ENCODE measurements around the gene KRTAP4-3. TPM values are rescaled to one million over a fixed set of nuclear protein-coding genes. Genes with fewer than 3 reads are reported as not detected.
"Not testable (repeated sequence)": the region's sequence is repeated elsewhere in the genome, so short reads cannot be mapped to it uniquely, and the experiment has no call there.

Gene KRTAP4-3
- total and polyA plus RNA-seq, 2 donors from 2014 or later: not detected

- no peak overlapping the region for H3K4me3 ChIP-seq (ENCODE audit: low read length in 3 of 3)
- H3K9ac ChIP-seq (ENCODE audit: low read length in 3 of 3): no peak overlapping the region
- TF ChIP-seq, protein P1, sequence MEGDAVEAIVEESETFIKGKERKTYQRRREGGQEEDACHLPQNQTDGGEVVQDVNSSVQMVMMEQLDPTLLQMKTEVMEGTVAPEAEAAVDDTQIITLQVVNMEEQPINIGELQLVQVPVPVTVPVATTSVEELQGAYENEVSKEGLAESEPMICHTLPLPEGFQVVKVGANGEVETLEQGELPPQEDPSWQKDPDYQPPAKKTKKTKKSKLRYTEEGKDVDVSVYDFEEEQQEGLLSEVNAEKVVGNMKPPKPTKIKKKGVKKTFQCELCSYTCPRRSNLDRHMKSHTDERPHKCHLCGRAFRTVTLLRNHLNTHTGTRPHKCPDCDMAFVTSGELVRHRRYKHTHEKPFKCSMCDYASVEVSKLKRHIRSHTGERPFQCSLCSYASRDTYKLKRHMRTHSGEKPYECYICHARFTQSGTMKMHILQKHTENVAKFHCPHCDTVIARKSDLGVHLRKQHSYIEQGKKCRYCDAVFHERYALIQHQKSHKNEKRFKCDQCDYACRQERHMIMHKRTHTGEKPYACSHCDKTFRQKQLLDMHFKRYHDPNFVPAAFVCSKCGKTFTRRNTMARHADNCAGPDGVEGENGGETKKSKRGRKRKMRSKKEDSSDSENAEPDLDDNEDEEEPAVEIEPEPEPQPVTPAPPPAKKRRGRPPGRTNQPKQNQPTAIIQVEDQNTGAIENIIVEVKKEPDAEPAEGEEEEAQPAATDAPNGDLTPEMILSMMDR (IDR thresholded peaks at IDR 0.05; ENCODE audit: borderline replicate concordance, extremely low read depth, insufficient read depth): no peak
- intact Hi-C loops (cut with DNase I): no loop called here
- FAIRE-seq (no peak), DNase-seq (no peak)
- H3K36me3 ChIP-seq (ENCODE audit: control insufficient read depth in 2 of 3, insufficient read depth in 3 of 3, low read length in 3 of 3): no peaks in the 10 kb centered on the region
- H3K27ac ChIP-seq (ENCODE audit: low read depth in 2 of 2, low read length in 2 of 2): no peak overlapping the region
- no peaks in the 10 kb centered on the region for H3K27me3 ChIP-seq (ENCODE audit: control insufficient read depth, insufficient read depth, low read length)
- H3K9me3 ChIP-seq (ENCODE audit: control insufficient read depth in 2 of 3, insufficient read depth in 1 of 3, low read length in 3 of 3): no peaks in the 10 kb centered on the region
- H3K4me1 ChIP-seq (ENCODE audit: control insufficient read depth in 2 of 3, insufficient read depth in 2 of 3, low read depth in 1 of 3, low read length in 3 of 3): no peaks in the 10 kb centered on the region
Observed at GRCh38 chr17:41153856-41154255, 14.2 kb downstream of the KRTAP4-3 start.

DNA sequence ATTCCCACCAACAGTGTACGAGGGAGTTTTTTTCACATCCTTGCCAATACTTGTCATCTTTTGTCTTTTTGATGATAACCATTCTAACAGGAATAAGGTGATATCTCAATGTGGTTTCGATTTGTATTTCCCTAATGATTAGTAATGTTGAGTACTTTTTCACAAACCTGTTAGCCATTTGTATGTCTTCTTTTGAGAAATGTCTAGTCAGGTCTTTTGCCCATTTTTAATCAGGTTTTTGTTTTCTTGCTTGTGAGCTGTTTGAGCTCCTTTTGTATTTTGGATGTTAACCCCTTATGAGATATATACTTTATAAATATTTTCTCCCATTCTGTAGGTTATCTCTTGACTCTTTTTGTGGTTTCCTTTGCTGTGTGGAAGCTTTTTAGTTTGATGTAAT lies 16.5 kb downstream of the KRTAP4-3 start:
- no peaks in the 10 kb centered on the region for H3K4me1 ChIP-seq (ENCODE audit: control insufficient read depth in 2 of 3, insufficient read depth in 2 of 3, low read depth in 1 of 3, low read length in 3 of 3)
- FAIRE-seq (no peak), DNase-seq (no peak)
- no peaks in the 10 kb centered on the region for H3K36me3 ChIP-seq (ENCODE audit: control insufficient read depth in 2 of 3, insufficient read depth in 3 of 3, low read length in 3 of 3)
- H3K27me3 ChIP-seq (ENCODE audit: control insufficient read depth, insufficient read depth, low read length): no peaks in the 10 kb centered on the region
- intact Hi-C loops (cut with DNase I): no loop called here
- no peak overlapping the region for H3K4me3 ChIP-seq (ENCODE audit: low read length in 3 of 3)
- no peak overlapping the region for H3K9ac ChIP-seq (ENCODE audit: low read length in 3 of 3)
- H3K9me3 ChIP-seq (ENCODE audit: control insufficient read depth in 2 of 3, insufficient read depth in 1 of 3, low read length in 3 of 3): no peaks in the 10 kb centered on the region
- no peak overlapping the region for H3K27ac ChIP-seq (ENCODE audit: low read depth in 2 of 2, low read length in 2 of 2)
- TF ChIP-seq, protein P1 (IDR thresholded peaks at IDR 0.05; ENCODE audit: borderline replicate concordance, extremely low read depth, insufficient read depth): no peak

GRCh38 chr17:41150026-41150425 lies 18.0 kb downstream of the KRTAP4-3 start:
- Histone ChIP-seq H3K27ac (ENCODE audit: low read depth in 2 of 2, low read length in 2 of 2) (no peak overlapping the region), H3K9me3 (ENCODE audit: control insufficient read depth in 2 of 3, insufficient read depth in 1 of 3, low read length in 3 of 3) (no peaks in the 10 kb centered on the region), H3K4me1 (ENCODE audit: control insufficient read depth in 2 of 3, insufficient read depth in 2 of 3, low read depth in 1 of 3, low read length in 3 of 3) (no peaks in the 10 kb centered on the region), H3K9ac (ENCODE audit: low read length in 3 of 3) (no peak overlapping the region), H3K36me3 (ENCODE audit: control insufficient read depth in 2 of 3, insufficient read depth in 3 of 3, low read length in 3 of 3) (no peaks in the 10 kb centered on the region), H3K27me3 (ENCODE audit: control insufficient read depth, insufficient read depth, low read length) (no peaks in the 10 kb centered on the region), H3K4me3 (ENCODE audit: low read length in 3 of 3) (no peak overlapping the region)
- intact Hi-C loops (cut with DNase I): no loop called here
- FAIRE-seq (no peak), DNase-seq (no peak)
- TF ChIP-seq, protein P1 (IDR thresholded peaks at IDR 0.05; ENCODE audit: borderline replicate concordance, extremely low read depth, insufficient read depth): no peak

- TF ChIP-seq, protein P1 (IDR thresholded peaks at IDR 0.05; ENCODE audit: borderline replicate concordance, extremely low read depth, insufficient read depth): no peak
- Histone ChIP-seq H3K9ac (ENCODE audit: low read length in 3 of 3) (no peak within 1 kb of the TSS), H3K36me3 (ENCODE audit: control insufficient read depth in 2 of 3, insufficient read depth in 3 of 3, low read length in 3 of 3) (no peaks in the 10 kb centered on the region), H3K4me3 (ENCODE audit: low read length in 3 of 3) (no peak within 1 kb of the TSS), H3K27me3 (ENCODE audit: control insufficient read depth, insufficient read depth, low read length) (no peaks in the 10 kb centered on the region), H3K27ac (ENCODE audit: low read depth in 2 of 2, low read length in 2 of 2) (no peak within 1 kb of the TSS), H3K4me1 (ENCODE audit: control insufficient read depth in 2 of 3, insufficient read depth in 2 of 3, low read depth in 1 of 3, low read length in 3 of 3) (no peaks in the 10 kb centered on the region), H3K9me3 (ENCODE audit: control insufficient read depth in 2 of 3, insufficient read depth in 1 of 3, low read length in 3 of 3) (no peaks in the 10 kb centered on the region)
- DNase-seq: no peak
- intact Hi-C loops (cut with DNase I): no loop called here
- no peak for FAIRE-seq
Observed at GRCh38 chr17:41149652-41149985, 18.4 kb downstream of the KRTAP4-3 start, which contains the start of gene KRTAP4-5. KRTAP4-5 (minus strand) TSS chr17:41149825; CDS start chr17:41149767, 58 bp downstream.

GRCh38 chr17:41148971-41149651 lies 18.9 kb downstream of the KRTAP4-3 start:
- H3K27me3 ChIP-seq (ENCODE audit: control insufficient read depth, insufficient read depth, low read length); H3K36me3 ChIP-seq (ENCODE audit: control insufficient read depth in 2 of 3, insufficient read depth in 3 of 3, low read length in 3 of 3); H3K27ac ChIP-seq (ENCODE audit: low read depth in 2 of 2, low read length in 2 of 2); FAIRE-seq; H3K4me1 ChIP-seq (ENCODE audit: control insufficient read depth in 2 of 3, insufficient read depth in 2 of 3, low read depth in 1 of 3, low read length in 3 of 3); DNase-seq; H3K4me3 ChIP-seq (ENCODE audit: low read length in 3 of 3); intact Hi-C loops (cut with DNase I); H3K9me3 ChIP-seq (ENCODE audit: control insufficient read depth in 2 of 3, insufficient read depth in 1 of 3, low read length in 3 of 3); H3K9ac ChIP-seq (ENCODE audit: low read length in 3 of 3): not testable (repeated sequence)
